Liver (tissue), 9 donors: ENCODE data around the gene IGSF3. TPM values are rescaled to one million over a fixed set of nuclear protein-coding genes. Genes with fewer than 3 reads are reported as not detected.

Experiments used
- DNase-seq: peaks from one replicate; pipeline ENCODE4 v3.0.0-alpha.2; 2017; ENCODE audit warnings: low spot score
- H3K27ac ChIP-seq, 2 donors: one replicate each; pipeline ENCODE4 v1.7.0; 2013; ENCODE audit warnings: inconsistent platforms in 2 of 2, low read length in 2 of 2, control low read depth in 1 of 2, low read depth in 1 of 2, mild to moderate bottlenecking in 1 of 2
- H3K27me3 ChIP-seq, 4 donors: one replicate each; pipeline versions ENCODE4 v1.6.1 to v1.7.0; 2013; ENCODE audit warnings: low read length in 3 of 4, inconsistent platforms in 1 of 4, mild to moderate bottlenecking in 1 of 4, moderate library complexity in 1 of 4; ENCODE audit not compliant: control insufficient read depth in 4 of 4, insufficient read depth in 4 of 4
- H3K36me3 ChIP-seq, 4 donors: one replicate each; pipeline versions ENCODE4 v1.6.1 to v1.7.0; 2013; ENCODE audit warnings: low read length in 3 of 4, mild to moderate bottlenecking in 3 of 4, low read depth in 1 of 4, moderate library complexity in 1 of 4; ENCODE audit not compliant: control insufficient read depth in 4 of 4, insufficient read depth in 3 of 4
- H3K4me1 ChIP-seq, 4 donors: one replicate each; pipeline versions ENCODE4 v1.6.1 to v1.7.0; 2013; ENCODE audit warnings: low read length in 3 of 4, mild to moderate bottlenecking in 3 of 4, moderate library complexity in 1 of 4; ENCODE audit not compliant: control insufficient read depth in 4 of 4, insufficient read depth in 4 of 4
- H3K4me3 ChIP-seq, 3 donors: one replicate each; pipeline versions ENCODE4 v1.6.1 to v1.7.0; 2013; ENCODE audit warnings: low read length in 3 of 3, control low read depth in 1 of 3, low read depth in 1 of 3, mild to moderate bottlenecking in 1 of 3
- H3K9ac ChIP-seq, 2 donors: one replicate each; pipeline ENCODE4 v1.7.0; 2013; ENCODE audit warnings: low read length in 2 of 2, mild to moderate bottlenecking in 2 of 2, moderate library complexity in 2 of 2, control low read depth in 1 of 2, low read depth in 1 of 2
- H3K9me3 ChIP-seq, 4 donors: one replicate each; pipeline versions ENCODE4 v1.6.1 to v1.7.0; 2013; ENCODE audit warnings: low read length in 3 of 4; ENCODE audit not compliant: control insufficient read depth in 4 of 4
- ATF3 ChIP-seq: IDR thresholded peaks from 2 replicates; pipeline ENCODE4 v1.6.1; 2016; ENCODE audit warnings: antibody characterized with exemption
- CTCF ChIP-seq: fragments of 150-350 bp; IDR thresholded peaks from 2 replicates; pipeline ENCODE4 v1.5.1; 2017; ENCODE audit warnings: improper control_type of control experiment, low read depth, low read length; ENCODE audit not compliant: missing input control
- EGR1 ChIP-seq, 2 donors: IDR thresholded peaks; 2 replicates each; pipeline ENCODE4 v1.6.1; 2016 to 2018; ENCODE audit warnings: antibody characterized with exemption in 2 of 2, low read depth in 2 of 2
- FOXA1 ChIP-seq: IDR thresholded peaks from 2 replicates; pipeline ENCODE4 v1.6.1; 2016; ENCODE audit warnings: antibody characterized with exemption
- FOXA2 ChIP-seq: IDR thresholded peaks from 2 replicates; pipeline ENCODE4 v1.6.1; 2016; ENCODE audit warnings: antibody characterized with exemption
- HNF4G ChIP-seq: IDR thresholded peaks from 2 replicates; pipeline ENCODE4 v1.6.1; 2016; ENCODE audit warnings: antibody characterized with exemption
- REST ChIP-seq: IDR thresholded peaks from 2 replicates; pipeline ENCODE4 v1.6.1; 2016; ENCODE audit warnings: antibody characterized with exemption, mild to moderate bottlenecking
- RXRA ChIP-seq, 2 donors: IDR thresholded peaks; 2 replicates each; pipeline ENCODE4 v1.6.1; 2017 to 2018; ENCODE audit warnings: antibody characterized with exemption in 2 of 2, mild to moderate bottlenecking in 1 of 2
- TAF1 ChIP-seq: conservative IDR thresholded peaks from 2 replicates; pipeline ENCODE4 v1.6.1; 2016; ENCODE audit warnings: antibody characterized with exemption, mild to moderate bottlenecking
- YY1 ChIP-seq: IDR thresholded peaks from 2 replicates; pipeline ENCODE4 v1.6.1; 2016; ENCODE audit warnings: antibody characterized with exemption, mild to moderate bottlenecking
- ZBTB33 ChIP-seq: IDR thresholded peaks from 2 replicates; pipeline ENCODE4 v1.6.1; 2016; ENCODE audit warnings: antibody characterized with exemption
- WGBS: extraction: QIAGEN DNeasy Blood & Tissue Kit; methylation state at CpG from one replicate; pipeline ENCODE4 v1.1.7; 2013; 5-methylcytosine and 5-hydroxymethylcytosine counted together
- polyA plus RNA-seq, 2 donors: library from polyadenylated mRNA; stranded (reverse) in 1 of 2; unstranded in 1 of 2; fragments of 200-250 nt in 1 of 2; fragments of >200 nt in 1 of 2; fragmentation: Nextera tagmentation in 1 of 2; extraction: Ambion mirVana in 1 of 2; gene quantifications; one replicate each; pipeline versions ENCODE4 v1.2.1 to v1.2.3, GENCODE V29; 2013 to 2015
- total RNA-seq, 2 donors: library from RNA; depleted of rRNA; stranded (reverse); fragments of >200 nt; gene quantifications; one replicate each; pipeline ENCODE4 v1.2.3, GENCODE V29; 2014
- donor health status: healthy.
- donor health status: healthy.
- donor health status: healthy.
- donor health status: healthy.
- donor health status: healthy.

IGSF3 gene
- total and polyA plus RNA-seq, 4 donors = 0.14 to 5.4 (median 0.68) TPM

- no peak for TF ChIP-seq FOXA1
- Histone ChIP-seq H3K4me1 (no peaks in the 10 kb centered on the region), H3K9ac (no peak overlapping the region), H3K9me3 (no peaks in the 10 kb centered on the region), H3K36me3 (no peaks in the 10 kb centered on the region), H3K27ac (no peak overlapping the region), H3K27me3 (no peaks in the 10 kb centered on the region), H3K4me3 (no peak overlapping the region)
- DNase-seq = no peak
- 84% methylated on average over 5 of the region's 5 CpGs for WGBS
These were observed 26.4 kb upstream of the IGSF3 start for GRCh38 chr1:116693759-116694480.

- WGBS = 82% methylated on average over 3 of the region's 3 CpGs
- H3K27ac ChIP-seq = no peak overlapping the region
- no peak for TF ChIP-seq YY1
- no peak for TF ChIP-seq TAF1
- no peak for TF ChIP-seq RXRA (IDR thresholded peaks at IDR 0.05)
- TF ChIP-seq FOXA2 = no peak
- TF ChIP-seq ATF3 = no peak
- TF ChIP-seq CTCF = no peak
- TF ChIP-seq EGR1 (IDR thresholded peaks at IDR 0.05; ENCODE audit: low read depth in 2 of 2) = no peak
- TF ChIP-seq FOXA1 = no peak
- TF ChIP-seq REST = no peak
- no peak for TF ChIP-seq HNF4G
- no peak for TF ChIP-seq ZBTB33
- H3K36me3 ChIP-seq = no peaks in the 10 kb centered on the region
- DNase-seq = no peak
- H3K4me1 ChIP-seq = no peaks in the 10 kb centered on the region
- no peaks in the 10 kb centered on the region for H3K9me3 ChIP-seq
- no peaks in the 10 kb centered on the region for H3K27me3 ChIP-seq
- H3K4me3 ChIP-seq = no peak overlapping the region
- H3K9ac ChIP-seq = no peak overlapping the region
These were observed 25.3 kb upstream of the IGSF3 start for GRCh38 chr1:116692879-116693278.
